Mesothelial cell of epicardium (in vitro differentiated cells): ENCODE measurements around the gene IQGAP2. TPM values are rescaled to one million over a fixed set of nuclear protein-coding genes. Genes with fewer than 3 reads are reported as not detected.

ENCODE experiments used
- DNase-seq, 2 experiments: peaks; one replicate each; pipeline ENCODE4 v3.0.0; 2021; ENCODE audit warnings: low spot score in 2 of 2; ENCODE audit not compliant: unreplicated experiment in 2 of 2
- H3K27ac Mint-ChIP-seq: 2 replicates; pipeline ENCODE4 v1.8.0; 2021; ENCODE audit warnings: mixed read lengths
- H3K27me3 Mint-ChIP-seq: 2 replicates; pipeline ENCODE4 v1.8.0; 2021; ENCODE audit warnings: low read depth, mixed read lengths
- H3K36me3 Mint-ChIP-seq: 2 replicates; pipeline ENCODE4 v1.8.0; 2021; ENCODE audit warnings: mixed read lengths
- H3K4me1 Mint-ChIP-seq: 2 replicates; pipeline ENCODE4 v1.8.0; 2021; ENCODE audit warnings: mixed read lengths
- H3K4me3 Mint-ChIP-seq: 2 replicates; pipeline ENCODE4 v1.8.0; 2021; ENCODE audit warnings: mild to moderate bottlenecking, moderate library complexity, mixed read lengths
- H3K9me3 Mint-ChIP-seq: 2 replicates; pipeline ENCODE4 v1.8.0; 2021; ENCODE audit warnings: mixed read lengths
- CTCF ChIP-seq: fragments of 200-600 bp; sonication (generic); IDR thresholded peaks from one replicate; pipeline ENCODE4 v1.5.0; 2021; ENCODE audit warnings: antibody characterized with exemption; ENCODE audit not compliant: unreplicated experiment
- total RNA-seq: library from RNA; stranded (reverse); gene quantifications from 3 replicates; pipeline ENCODE4 v1.2.1, GENCODE V29; 2021

IQGAP2 gene
- total RNA-seq, 1 donor from 2014 or later = 13.9 TPM

GRCh38 chr5:76652809-76653414, 249.8 kb downstream of the IQGAP2 start:
- DNase-seq = no peak
- Mint-ChIP-seq H3K4me3 (no peak overlapping the region), H3K27ac (no peak overlapping the region), H3K9me3 (peaks cover 25% of the 10 kb centered on the region), H3K27me3 (no peaks in the 10 kb centered on the region), H3K4me1 (no peaks in the 10 kb centered on the region), H3K36me3 (peaks cover 16% of the 10 kb centered on the region)
- no peak for TF ChIP-seq CTCF

- Mint-ChIP-seq H3K36me3 (peaks cover 1% of the 10 kb centered on the region), H3K4me3 (no peak overlapping the region), H3K9me3 (no peaks in the 10 kb centered on the region), H3K27ac (no peak overlapping the region), H3K27me3 (no peaks in the 10 kb centered on the region), H3K4me1 (peaks cover 2% of the 10 kb centered on the region)
- no peak for DNase-seq
- no peak for TF ChIP-seq CTCF
Observed at GRCh38 chr5:76657091-76657490, 254.0 kb downstream of the IQGAP2 start.

- no peak for TF ChIP-seq CTCF
- Mint-ChIP-seq H3K4me1 (peaks cover 2% of the 10 kb centered on the region), H3K27me3 (no peaks in the 10 kb centered on the region), H3K27ac (peak overlapping the region; percentile 23), H3K4me3 (no peak overlapping the region), H3K36me3 (peaks cover 1% of the 10 kb centered on the region), H3K9me3 (no peaks in the 10 kb centered on the region)
- DNase-seq = no peak
Observed at GRCh38 chr5:76657683-76658311, 254.7 kb downstream of the IQGAP2 start.

GRCh38 chr5:76660360-76660759, 257.3 kb downstream of the IQGAP2 start:
- no peak for TF ChIP-seq CTCF
- Mint-ChIP-seq H3K9me3 (no peaks in the 10 kb centered on the region), H3K36me3 (peaks cover 4% of the 10 kb centered on the region), H3K4me1 (peaks cover 2% of the 10 kb centered on the region), H3K27ac (no peak overlapping the region), H3K4me3 (no peak overlapping the region), H3K27me3 (no peaks in the 10 kb centered on the region)
- no peak for DNase-seq

GRCh38 chr5:76662521-76662920, 259.4 kb downstream of the IQGAP2 start:
- Mint-ChIP-seq H3K4me1 (peaks cover 2% of the 10 kb centered on the region), H3K27ac (no peak overlapping the region), H3K36me3 (peaks cover 4% of the 10 kb centered on the region), H3K4me3 (no peak overlapping the region), H3K27me3 (no peaks in the 10 kb centered on the region), H3K9me3 (no peaks in the 10 kb centered on the region)
- no peak for DNase-seq
- TF ChIP-seq CTCF = no peak

GRCh38 chr5:76663573-76663972, 260.5 kb downstream of the IQGAP2 start:
- no peak for DNase-seq
- no peaks in the 10 kb centered on the region for H3K9me3 Mint-ChIP-seq
- TF ChIP-seq CTCF = no peak
- H3K4me1 Mint-ChIP-seq = peaks cover 2% of the 10 kb centered on the region
- no peak overlapping the region for H3K27ac Mint-ChIP-seq
- H3K27me3 Mint-ChIP-seq = no peaks in the 10 kb centered on the region
- no peak overlapping the region for H3K4me3 Mint-ChIP-seq
- H3K36me3 Mint-ChIP-seq = peaks cover 2% of the 10 kb centered on the region
